ENCODE results near the gene LRCH3.

GRCh38 chr3:197746801-197747237 lies 44.2 kb upstream of the LRCH3 start:
- TF ChIP-seq FOXK2 (IDR thresholded peaks at IDR 0.05) (no peak), LEF1 (IDR thresholded peaks at IDR 0.05; ENCODE audit: borderline replicate concordance) (no peak), FOXM1 (IDR thresholded peaks at IDR 0.05; ENCODE audit: borderline replicate concordance) (no peak), FOXA1 (IDR thresholded peaks at IDR 0.05) (no peak), SP1 (IDR thresholded peaks at IDR 0.05) (no peak), ELF4 (IDR thresholded peaks at IDR 0.05) (no peak), BHLHE40 (IDR thresholded peaks at IDR 0.05; ENCODE audit: borderline replicate concordance) (no peak)
